SK-N-SH (cell line): ENCODE measurements around the gene YAP1. TPM values are rescaled to one million over a fixed set of nuclear protein-coding genes. Genes with fewer than 3 reads are reported as not detected.

Source experiments
- CTCF ChIA-PET: fragments of 300-600, 350-600 bp; formaldehyde crosslinking; extraction: SDS; loops from one replicate; lab custom pipeline; 2021; lab: Yijun Ruan, JAX
- POLR2A ChIA-PET: fragments of 350-600 bp; sonication (Branson Sonifier 250); formaldehyde crosslinking; extraction: SDS; loops from one replicate; lab custom pipeline; 2020; ENCODE audit warnings: antibody characterized with exemption, inconsistent platforms; lab: Yijun Ruan, JAX
- DNase-seq: peaks from one replicate; pipeline ENCODE4 v3.0.0; 2012
- H2AFZ ChIP-seq: fragments of 200-600 bp; sonication (generic); 2 replicates; pipeline ENCODE4 v1.8.1; 2016; ENCODE audit warnings: antibody characterized with exemption, mild to moderate bottlenecking, low read depth
- H3F3A ChIP-seq: fragments of 200-600 bp; sonication (generic); replicated peaks from 2 replicates; pipeline ENCODE3; 2016; ENCODE audit warnings: antibody characterized with exemption, mild to moderate bottlenecking; ENCODE audit not compliant: insufficient read depth
- H3K27ac ChIP-seq, 2 experiments: fragments of 200-500 bp in 1 of 2; fragments of 200-600 bp in 1 of 2; sonication (Bioruptor generic) in 1 of 2; sonication (generic), shearing (Covaris generic) in 1 of 2; 2 replicates each; pipeline versions ENCODE4 v1.5.1 to v1.6.1; 2014 to 2016; ENCODE audit warnings: low read depth in 2 of 2, inconsistent platforms in 1 of 2, low read length in 1 of 2, mild to moderate bottlenecking in 1 of 2, mixed read lengths in 1 of 2
- H3K27me3 ChIP-seq: fragments of 200-600 bp; sonication (generic), shearing (Covaris generic); 2 replicates; pipeline ENCODE4 v1.6.1; 2016; ENCODE audit warnings: mixed run types; ENCODE audit not compliant: insufficient read depth
- H3K36me3 ChIP-seq, 2 experiments: fragments of 200-500 bp in 1 of 2; fragments of 200-600 bp in 1 of 2; sonication (Bioruptor generic) in 1 of 2; sonication (generic) in 1 of 2; replicated peaks in 1 of 2; 2 replicates each; pipeline versions ENCODE3 to v1.5.1; 2014 to 2016; ENCODE audit warnings: low read length in 1 of 2, mild to moderate bottlenecking in 1 of 2; ENCODE audit not compliant: insufficient read depth in 2 of 2, control insufficient read depth in 1 of 2
- H3K4me1 ChIP-seq, 2 experiments: fragments of 200-500 bp in 1 of 2; fragments of 200-600 bp in 1 of 2; sonication (Bioruptor generic) in 1 of 2; sonication (generic), shearing (Covaris generic) in 1 of 2; 2 replicates each; pipeline versions ENCODE4 v1.5.1 to v1.6.1; 2014 to 2016; ENCODE audit warnings: low read depth in 1 of 2, low read length in 1 of 2, mixed run types in 1 of 2; ENCODE audit not compliant: insufficient read depth in 2 of 2, control insufficient read depth in 1 of 2
- H3K4me2 ChIP-seq: fragments of 200-600 bp; sonication (generic), shearing (Covaris generic); 2 replicates; pipeline ENCODE4 v1.6.1; 2017; ENCODE audit warnings: mixed run types
- H3K4me3 ChIP-seq, 2 experiments: fragments of 200-500 bp in 1 of 2; fragments of 200-600 bp in 1 of 2; sonication (Bioruptor generic) in 1 of 2; sonication (generic), shearing (Covaris generic) in 1 of 2; 2 replicates each; pipeline versions ENCODE4 v1.5.1 to v1.8.1; 2014 to 2016; ENCODE audit warnings: low read depth in 2 of 2, inconsistent platforms in 1 of 2, low read length in 1 of 2, mild to moderate bottlenecking in 1 of 2, mixed read lengths in 1 of 2, moderate library complexity in 1 of 2
- H3K79me2 ChIP-seq: fragments of 200-600 bp; sonication (generic); 2 replicates; pipeline ENCODE4 v1.8.1; 2017; ENCODE audit warnings: mild to moderate bottlenecking; ENCODE audit not compliant: insufficient read depth
- H3K9ac ChIP-seq: fragments of 200-600 bp; sonication (generic); 2 replicates; pipeline ENCODE4 v1.6.1; 2017; ENCODE audit warnings: mixed run types
- H3K9me2 ChIP-seq: fragments of 200-600 bp; sonication (generic); 2 replicates; pipeline ENCODE4 v1.6.1; 2017; ENCODE audit warnings: mixed run types
- H3K9me3 ChIP-seq: fragments of 200-600 bp; sonication (generic); 2 replicates; pipeline ENCODE4 v1.6.1; 2017; ENCODE audit warnings: mixed run types, mild to moderate bottlenecking, moderate library complexity
- H4K20me1 ChIP-seq: fragments of 200-600 bp; sonication (generic); 2 replicates; pipeline ENCODE4 v1.6.1; 2017; ENCODE audit warnings: mild to moderate bottlenecking, mixed run types; ENCODE audit not compliant: insufficient read depth
- CTCF ChIP-seq: fragments of 200-600 bp; sonication (generic); IDR thresholded peaks from 2 replicates; pipeline ENCODE4 v1.6.1; 2017; ENCODE audit warnings: antibody characterized with exemption, mild to moderate bottlenecking, moderate library complexity
- GATA2 ChIP-seq: sonication (generic); formaldehyde crosslinking; IDR thresholded peaks from 2 replicates; pipeline ENCODE4 v1.5.0; 2020; ENCODE audit warnings: mild to moderate bottlenecking, missing genetic modification reagents
- JUND ChIP-seq: IDR thresholded peaks from 2 replicates; pipeline ENCODE4 v1.4.0; 2012
- PBX3 ChIP-seq: IDR thresholded peaks from 2 replicates; pipeline ENCODE4; 2012
- REST ChIP-seq: IDR thresholded peaks from 2 replicates; pipeline ENCODE4 v1.6.1; 2012; ENCODE audit warnings: mild to moderate bottlenecking, low read depth, low read length, moderate library complexity
- RFX5 ChIP-seq: IDR thresholded peaks from 2 replicates; pipeline ENCODE4 v1.6.1; 2012; ENCODE audit warnings: mild to moderate bottlenecking, improper control_type of control experiment, low read length
- TCF12 ChIP-seq: IDR thresholded peaks from 2 replicates; pipeline ENCODE4 v1.4.0; 2012
- YY1 ChIP-seq: IDR thresholded peaks from 2 replicates; pipeline ENCODE4 v1.4.0; 2012; ENCODE audit warnings: low read depth, mild to moderate bottlenecking
- WGBS: methylation state at CpG from one replicate; pipeline ENCODE4 v1.1.6; 2017; ENCODE audit warnings: low lambda C conversion rate; 5-methylcytosine and 5-hydroxymethylcytosine counted together
- polyA plus RNA-seq, 3 experiments: library from polyadenylated mRNA; depleted of rRNA; stranded (reverse); fragments of >200 nt; gene quantifications; 2 replicates each; pipeline ENCODE4 v1.2.3, GENCODE V29; 2012
- TF ChIP-seq, protein P1 (sequence below): fragments of 150-350 bp; IDR thresholded peaks from 2 replicates; pipeline ENCODE4 v1.6.1; 2016; ENCODE audit warnings: mild to moderate bottlenecking, low read depth, low read length
- TF ChIP-seq, protein P2 (sequence below): fragments of 150-350 bp; IDR thresholded peaks from 2 replicates; pipeline ENCODE4 v1.6.1; 2017; ENCODE audit warnings: antibody characterized with exemption, low read length, low read depth, borderline replicate concordance
- TF ChIP-seq, protein P3 (sequence below): IDR thresholded peaks from 2 replicates; pipeline ENCODE4 v1.4.0; 2012; ENCODE audit warnings: low read depth

The YAP1 gene
- polyA plus RNA-seq, 1 of the 3 experiments (the other 2 are of a cell fraction) = 53.2 TPM

DNA sequence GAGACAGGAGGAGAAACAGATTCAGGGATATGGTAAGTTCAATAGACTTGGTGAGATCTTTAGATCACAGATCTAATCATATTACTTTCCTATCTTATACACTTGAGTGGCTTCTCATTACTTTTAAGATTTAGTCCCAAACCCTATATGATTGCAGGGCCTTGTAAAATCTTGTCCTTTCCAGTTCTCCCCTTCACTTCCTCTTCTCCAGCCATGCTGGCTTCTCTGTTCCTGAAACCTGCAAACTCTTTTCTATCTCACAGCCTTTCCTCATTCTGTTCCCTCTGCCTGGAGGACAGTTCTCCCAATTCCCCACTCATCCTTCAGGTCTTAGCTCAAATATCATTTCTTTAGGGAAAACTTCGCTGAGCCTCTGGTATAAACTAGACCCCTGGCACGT, 141.2 kb downstream of the YAP1 start (continued):
- no peak for TF ChIP-seq RFX5
- TF ChIP-seq, protein P1, sequence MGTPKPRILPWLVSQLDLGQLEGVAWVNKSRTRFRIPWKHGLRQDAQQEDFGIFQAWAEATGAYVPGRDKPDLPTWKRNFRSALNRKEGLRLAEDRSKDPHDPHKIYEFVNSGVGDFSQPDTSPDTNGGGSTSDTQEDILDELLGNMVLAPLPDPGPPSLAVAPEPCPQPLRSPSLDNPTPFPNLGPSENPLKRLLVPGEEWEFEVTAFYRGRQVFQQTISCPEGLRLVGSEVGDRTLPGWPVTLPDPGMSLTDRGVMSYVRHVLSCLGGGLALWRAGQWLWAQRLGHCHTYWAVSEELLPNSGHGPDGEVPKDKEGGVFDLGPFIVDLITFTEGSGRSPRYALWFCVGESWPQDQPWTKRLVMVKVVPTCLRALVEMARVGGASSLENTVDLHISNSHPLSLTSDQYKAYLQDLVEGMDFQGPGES = no peak
- TF ChIP-seq, protein P2, sequence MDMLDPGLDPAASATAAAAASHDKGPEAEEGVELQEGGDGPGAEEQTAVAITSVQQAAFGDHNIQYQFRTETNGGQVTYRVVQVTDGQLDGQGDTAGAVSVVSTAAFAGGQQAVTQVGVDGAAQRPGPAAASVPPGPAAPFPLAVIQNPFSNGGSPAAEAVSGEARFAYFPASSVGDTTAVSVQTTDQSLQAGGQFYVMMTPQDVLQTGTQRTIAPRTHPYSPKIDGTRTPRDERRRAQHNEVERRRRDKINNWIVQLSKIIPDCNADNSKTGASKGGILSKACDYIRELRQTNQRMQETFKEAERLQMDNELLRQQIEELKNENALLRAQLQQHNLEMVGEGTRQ = no peak

DNA sequence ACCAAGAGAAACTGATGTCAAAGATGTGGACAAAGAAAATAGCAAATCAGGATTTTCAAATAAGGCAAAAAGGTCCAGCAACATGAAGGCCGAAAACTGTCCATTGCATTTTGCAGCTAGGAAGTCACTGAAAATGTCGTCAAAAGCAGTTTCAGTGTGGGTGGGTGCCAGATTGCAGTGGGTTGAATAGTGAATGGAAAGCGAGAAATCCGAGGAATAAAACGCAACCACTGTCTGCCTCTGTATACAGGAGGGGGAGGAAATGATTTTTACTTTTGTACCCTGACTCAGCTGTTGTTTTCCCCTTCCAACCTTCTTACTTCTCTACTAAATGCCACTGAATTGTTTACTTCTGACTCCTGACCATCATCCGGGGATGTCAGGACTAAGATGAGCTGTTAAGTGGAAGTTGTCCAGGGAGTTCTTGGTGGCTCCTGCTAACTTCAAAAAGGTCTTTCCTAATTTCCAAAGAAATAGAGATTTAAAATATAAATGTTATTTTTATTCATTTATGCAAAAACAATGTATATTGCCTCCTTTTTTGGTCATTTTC, 142.2 kb downstream of the YAP1 start:
- POLR2A ChIA-PET = no interaction called here
- no peak overlapping the region for H2AFZ ChIP-seq
- no peak overlapping the region for H3K27ac ChIP-seq
- no peaks in the 10 kb centered on the region for H3K79me2 ChIP-seq
- H3K4me3 ChIP-seq = no peak overlapping the region
- CTCF ChIA-PET = interaction anchor here (1.2 kb wide), 1 partner anchor 90 kb away, joined by 5 read pairs; no protein-coding TSS in a partner anchor
- no peaks in the 10 kb centered on the region for H4K20me1 ChIP-seq
- no peaks in the 10 kb centered on the region for H3K36me3 ChIP-seq
- whole genome bisulfite sequencing = 88% methylated on average over 6 of the region's 6 CpGs
- peaks cover 0 to 11% of the 10 kb centered on the region in 2 experiments; a peak in 1 of 4 replicates for H3K4me1 ChIP-seq
- no peaks in the 10 kb centered on the region for H3K9me2 ChIP-seq
- H3K9ac ChIP-seq = no peak overlapping the region
- H3F3A ChIP-seq = no peaks in the 10 kb centered on the region
- no peaks in the 10 kb centered on the region for H3K9me3 ChIP-seq
- H3K27me3 ChIP-seq = no peaks in the 10 kb centered on the region
- no peak for DNase-seq
- no peak for TF ChIP-seq YY1
- no peak for TF ChIP-seq PBX3
- TF ChIP-seq, protein P2 = no peak
- TF ChIP-seq TCF12 = no peak
- H3K4me2 ChIP-seq = no peak overlapping the region

- 66% methylated on average over 3 of the region's 3 CpGs for WGBS
- no peaks in the 10 kb centered on the region for H3K9me2 ChIP-seq
- DNase-seq = no peak
- no peaks in the 10 kb centered on the region for H3K79me2 ChIP-seq
- ChIA-PET POLR2A (no interaction called here), CTCF (interaction anchor here (1.2 kb wide), 1 partner anchor 89 kb away, joined by 5 read pairs; no protein-coding TSS in a partner anchor)
- no peaks in the 10 kb centered on the region for H3K27me3 ChIP-seq
- H3K9ac ChIP-seq = no peak overlapping the region
- no peak overlapping the region for H3K27ac ChIP-seq
- no peak overlapping the region for H3K4me2 ChIP-seq
- H3K4me1 ChIP-seq = peaks cover 0 to 11% of the 10 kb centered on the region in 2 experiments; a peak in 1 of 4 replicates
- no peaks in the 10 kb centered on the region for H3K9me3 ChIP-seq
- H3F3A ChIP-seq = no peaks in the 10 kb centered on the region
- H3K4me3 ChIP-seq = no peak overlapping the region
- no peaks in the 10 kb centered on the region for H3K36me3 ChIP-seq
- no peak overlapping the region for H2AFZ ChIP-seq
- no peaks in the 10 kb centered on the region for H4K20me1 ChIP-seq
- TF ChIP-seq JUND (no peak), GATA2 (CRISPR knock-in tag) (no peak), CTCF (no peak), REST (no peak)
- TF ChIP-seq, protein P1 = no peak
- TF ChIP-seq, protein P3, sequence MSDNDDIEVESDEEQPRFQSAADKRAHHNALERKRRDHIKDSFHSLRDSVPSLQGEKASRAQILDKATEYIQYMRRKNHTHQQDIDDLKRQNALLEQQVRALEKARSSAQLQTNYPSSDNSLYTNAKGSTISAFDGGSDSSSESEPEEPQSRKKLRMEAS = no peak
Observed at GRCh38 chr11:102253020-102253715, 142.9 kb downstream of the YAP1 start.
